GM12873 (cell line): Measurements from ENCODE around the gene TKFC.

Experiments used
- CTCF ChIP-seq: IDR thresholded peaks from 2 replicates; pipeline ENCODE4 v1.5.1; 2012; ENCODE audit warnings: low read depth, mild to moderate bottlenecking, moderate library complexity, low read length, control low read depth; ENCODE audit not compliant: insufficient read depth; ENCODE audit errors: missing control alignments

TKFC gene

DNA sequence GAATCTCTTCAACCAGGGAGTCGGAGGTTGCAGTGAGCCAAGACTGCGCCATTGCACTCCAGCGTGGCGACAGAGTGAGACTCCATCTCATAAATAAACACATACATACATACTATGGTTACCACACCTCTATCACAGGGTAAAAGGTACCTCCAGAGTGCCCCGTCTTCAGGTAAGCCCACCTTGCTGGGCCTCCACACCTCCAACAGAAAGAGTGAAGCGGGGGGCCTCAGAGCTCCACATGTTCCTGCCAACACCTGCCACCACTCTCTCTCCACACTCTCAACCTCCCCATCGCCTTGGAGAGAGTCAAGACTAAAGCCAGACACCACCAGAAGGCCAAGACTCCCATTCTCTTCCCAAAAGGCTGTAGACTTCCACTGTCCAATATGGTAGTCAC is 27.6 kb upstream of the TKFC start:
- no peak for TF ChIP-seq CTCF

GRCh38 chr11:61306221-61306620 is 26.8 kb upstream of the TKFC start:
- TF ChIP-seq CTCF = no peak

GRCh38 chr11:61307354-61307753 is 25.7 kb upstream of the TKFC start:
- no peak for TF ChIP-seq CTCF

- TF ChIP-seq CTCF = no peak
Measured at GRCh38 chr11:61309141-61309540, 23.9 kb upstream of the TKFC start.

GRCh38 chr11:61309739-61310138 is 23.3 kb upstream of the TKFC start:
- no peak for TF ChIP-seq CTCF

DNA sequence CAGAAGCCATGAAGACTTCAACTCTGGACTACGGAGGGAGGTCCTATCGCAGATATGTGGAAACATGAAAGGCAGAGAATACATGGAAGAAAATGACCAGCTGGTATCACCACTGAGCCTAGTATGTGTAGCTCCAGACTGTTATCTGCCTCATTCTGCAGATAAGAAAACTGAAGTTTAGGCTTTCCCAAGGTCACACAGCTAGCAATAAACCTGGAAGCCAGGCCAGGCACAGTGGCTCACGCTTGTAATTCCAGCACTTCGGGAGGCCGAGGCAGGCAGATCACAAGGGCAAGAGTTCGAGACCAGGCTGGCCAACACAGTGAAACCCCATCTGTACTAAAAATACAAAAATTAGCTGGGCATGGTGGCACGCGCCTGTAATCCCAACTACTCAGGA is 22.3 kb upstream of the TKFC start:
- TF ChIP-seq CTCF = no peak

GRCh38 chr11:61315260-61315659 is 17.8 kb upstream of the TKFC start:
- TF ChIP-seq CTCF = no peak

DNA sequence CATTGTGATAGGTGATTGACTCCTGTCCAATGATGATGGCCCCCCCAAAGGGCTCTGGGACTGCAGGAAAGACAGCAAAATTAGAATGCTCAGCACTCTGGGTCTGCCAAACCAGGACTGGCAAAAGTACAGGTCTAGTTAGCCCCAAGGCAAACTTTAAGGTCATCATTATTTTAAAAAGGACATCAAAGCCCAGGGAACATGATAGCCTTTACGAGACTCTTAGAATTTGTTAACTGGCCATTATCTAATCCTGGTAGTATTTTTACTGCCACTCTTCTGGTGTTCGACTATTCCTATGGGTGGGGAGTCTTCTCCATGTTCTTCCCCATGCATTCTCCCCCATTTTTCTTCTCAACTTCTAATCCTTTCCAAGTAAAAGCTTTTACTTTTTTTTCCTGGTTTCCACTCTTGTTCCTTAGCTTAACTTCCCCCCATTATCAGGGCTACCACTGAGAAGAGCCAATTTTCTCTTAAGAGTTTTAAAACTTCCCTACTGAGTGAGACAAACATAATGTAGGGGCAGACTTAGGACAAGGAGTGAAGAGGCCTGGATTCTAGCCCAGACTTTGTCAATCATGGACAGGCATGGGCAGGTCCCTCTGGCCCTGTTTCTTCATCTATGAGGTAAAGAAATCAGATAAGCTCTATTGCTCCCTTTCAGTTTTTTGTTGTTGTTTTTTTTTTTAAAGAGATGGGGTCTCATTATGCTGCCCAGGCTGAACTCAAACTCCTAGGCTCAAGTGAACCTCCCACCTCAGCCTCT is 7.2 kb upstream of the TKFC start:
- TF ChIP-seq CTCF = no peak
